HEK293T (cell line): ENCODE results near the gene PBRM1.

Source experiments
- CTCF ChIA-PET: fragments of 350-600 bp; formaldehyde crosslinking; extraction: SDS; loops from one replicate; lab custom pipeline; 2021; ENCODE audit warnings: antibody characterized with exemption, inconsistent platforms; lab: Yijun Ruan, JAX
- POLR2A ChIA-PET: fragments of 350-600 bp; formaldehyde crosslinking; extraction: SDS; loops from one replicate; lab custom pipeline; 2020; ENCODE audit warnings: antibody characterized with exemption, inconsistent platforms; lab: Yijun Ruan, JAX
- DNase-seq: peaks from one replicate; pipeline ENCODE4 v3.0.0; 2012; ENCODE audit warnings: mixed read lengths; ENCODE audit errors: extremely low spot score
- ARNT ChIP-seq: fragments of 450-650 bp; IDR thresholded peaks from 2 replicates; pipeline ENCODE4 v1.6.1; 2017; ENCODE audit warnings: mild to moderate bottlenecking
- BHLHE40 ChIP-seq: fragments of 450-650 bp; IDR thresholded peaks from 2 replicates; pipeline ENCODE4 v1.6.1; 2016; ENCODE audit warnings: mild to moderate bottlenecking, moderate library complexity, borderline replicate concordance
- CTBP1 ChIP-seq: fragments of 450-650 bp; IDR thresholded peaks from 2 replicates; pipeline ENCODE4 v1.6.1; 2016; ENCODE audit warnings: borderline replicate concordance
- ELF4 ChIP-seq: fragments of 450-650 bp; IDR thresholded peaks from 2 replicates; pipeline ENCODE4 v1.6.1; 2017; ENCODE audit warnings: antibody characterized with exemption
- FOXA1 ChIP-seq: fragments of 450-650 bp; IDR thresholded peaks from 2 replicates; pipeline ENCODE4 v1.6.1; 2016; ENCODE audit warnings: mild to moderate bottlenecking
- FOXK2 ChIP-seq: fragments of 450-650 bp; IDR thresholded peaks from 2 replicates; pipeline ENCODE4 v1.6.1; 2016; ENCODE audit warnings: mild to moderate bottlenecking
- FOXM1 ChIP-seq: fragments of 450-650 bp; IDR thresholded peaks from 2 replicates; pipeline ENCODE4 v1.6.1; 2017; ENCODE audit warnings: mild to moderate bottlenecking, borderline replicate concordance
- HDGF ChIP-seq: fragments of 450-650 bp; IDR thresholded peaks from 2 replicates; pipeline ENCODE4 v1.6.1; 2017; ENCODE audit warnings: antibody characterized with exemption, borderline replicate concordance
- L3MBTL2 ChIP-seq: fragments of 450-650 bp; conservative IDR thresholded peaks from 2 replicates; pipeline ENCODE4 v1.6.1; 2016; ENCODE audit warnings: mild to moderate bottlenecking
- LEF1 ChIP-seq: fragments of 450-650 bp; IDR thresholded peaks from 2 replicates; pipeline ENCODE4 v1.6.1; 2017; ENCODE audit warnings: mild to moderate bottlenecking, borderline replicate concordance
- NFRKB ChIP-seq: fragments of 450-650 bp; IDR thresholded peaks from 2 replicates; pipeline ENCODE4 v1.6.1; 2016; ENCODE audit warnings: mild to moderate bottlenecking, moderate library complexity
- SP1 ChIP-seq: fragments of 450-650 bp; IDR thresholded peaks from 2 replicates; pipeline ENCODE4 v1.6.1; 2017
- SUZ12 ChIP-seq: fragments of 450-650 bp; IDR thresholded peaks from 2 replicates; pipeline ENCODE4 v1.6.1; 2016; ENCODE audit warnings: mild to moderate bottlenecking
- TARDBP ChIP-seq: fragments of 450-650 bp; IDR thresholded peaks from 2 replicates; pipeline ENCODE4 v1.6.1; 2016
- ZNF384 ChIP-seq: fragments of 450-650 bp; IDR thresholded peaks from 2 replicates; pipeline ENCODE4 v1.6.1; 2016
- TF ChIP-seq, protein P1 (sequence below): fragments of 450-650 bp; IDR thresholded peaks from 2 replicates; pipeline ENCODE4 v1.6.1; 2016

The PBRM1 gene

DNA sequence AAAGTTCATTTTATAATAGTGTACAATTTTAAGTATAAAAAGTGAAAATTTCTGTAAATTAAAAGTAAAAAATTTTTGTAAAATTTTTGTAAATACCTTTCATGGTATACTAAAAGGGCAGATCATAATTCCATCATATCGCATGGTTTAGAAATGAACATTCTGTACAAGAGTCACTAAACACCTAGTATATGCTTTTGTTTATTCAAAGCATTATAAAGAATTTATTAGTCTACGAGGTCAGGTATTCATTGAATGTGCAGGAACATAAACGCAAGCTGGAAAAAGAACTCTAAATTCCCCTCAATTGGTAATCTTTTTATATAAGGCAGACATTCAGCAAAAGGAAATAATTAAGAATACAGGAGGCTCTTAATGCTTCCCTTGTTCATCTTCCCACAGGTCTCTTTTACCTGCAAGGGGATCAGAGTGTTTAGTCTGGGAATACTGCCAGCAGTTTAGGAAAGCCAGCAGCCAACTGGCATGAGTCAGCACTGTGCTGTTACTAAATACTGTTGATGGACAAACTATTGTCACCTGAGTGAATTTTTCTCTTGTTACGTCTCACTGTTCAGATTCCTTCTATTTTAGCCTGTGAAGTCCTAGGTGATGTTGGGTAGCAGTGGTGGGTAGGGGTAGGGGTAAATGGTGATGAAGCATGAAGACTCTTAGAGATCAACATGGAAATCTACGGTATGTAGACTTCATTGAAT is 79.2 kb downstream of the PBRM1 start:
- POLR2A ChIA-PET: no interaction called here
- no peak for DNase-seq
- TF ChIP-seq TARDBP: no peak
- no peak for TF ChIP-seq ARNT
- TF ChIP-seq BHLHE40: no peak
- no peak for TF ChIP-seq NFRKB
- TF ChIP-seq, protein P1, sequence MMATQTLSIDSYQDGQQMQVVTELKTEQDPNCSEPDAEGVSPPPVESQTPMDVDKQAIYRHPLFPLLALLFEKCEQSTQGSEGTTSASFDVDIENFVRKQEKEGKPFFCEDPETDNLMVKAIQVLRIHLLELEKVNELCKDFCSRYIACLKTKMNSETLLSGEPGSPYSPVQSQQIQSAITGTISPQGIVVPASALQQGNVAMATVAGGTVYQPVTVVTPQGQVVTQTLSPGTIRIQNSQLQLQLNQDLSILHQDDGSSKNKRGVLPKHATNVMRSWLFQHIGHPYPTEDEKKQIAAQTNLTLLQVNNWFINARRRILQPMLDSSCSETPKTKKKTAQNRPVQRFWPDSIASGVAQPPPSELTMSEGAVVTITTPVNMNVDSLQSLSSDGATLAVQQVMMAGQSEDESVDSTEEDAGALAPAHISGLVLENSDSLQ: no peak
- no peak for TF ChIP-seq FOXA1
- no peak for TF ChIP-seq FOXM1
- no peak for TF ChIP-seq LEF1
- no peak for TF ChIP-seq ELF4
- no peak for TF ChIP-seq SUZ12
- no peak for TF ChIP-seq FOXK2
- no peak for TF ChIP-seq HDGF
- no peak for TF ChIP-seq ZNF384
- TF ChIP-seq SP1: no peak
- no peak for TF ChIP-seq L3MBTL2
- no peak for TF ChIP-seq CTBP1
- CTCF ChIA-PET: no interaction called here

DNA sequence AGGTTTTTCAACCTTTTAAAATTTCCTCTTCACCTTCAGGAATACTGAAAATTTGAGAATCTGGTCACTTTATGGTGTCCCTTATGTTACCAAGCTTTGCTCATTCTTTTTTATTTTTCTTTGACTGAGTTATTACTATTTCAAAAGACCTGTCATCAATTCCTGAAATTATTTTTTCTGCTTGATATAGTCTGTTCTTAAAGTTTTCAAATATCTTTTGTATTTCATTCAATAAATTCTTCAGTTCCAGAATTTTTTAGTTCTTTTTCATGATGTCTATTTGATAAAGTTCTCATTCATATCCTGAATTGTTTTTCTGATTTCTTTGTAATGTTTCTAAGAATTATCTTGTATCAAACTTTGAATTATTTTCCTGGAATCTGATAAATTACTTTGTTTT is 85.5 kb downstream of the PBRM1 start:
- POLR2A ChIA-PET: no interaction called here
- TF ChIP-seq FOXA1: no peak
- no peak for TF ChIP-seq SP1
- no peak for TF ChIP-seq LEF1
- no peak for TF ChIP-seq BHLHE40
- TF ChIP-seq, protein P1: no peak
- TF ChIP-seq ARNT: no peak
- TF ChIP-seq L3MBTL2: no peak
- no peak for TF ChIP-seq FOXM1
- no peak for TF ChIP-seq CTBP1
- TF ChIP-seq TARDBP: no peak
- CTCF ChIA-PET: no interaction called here
- DNase-seq: no peak

DNA sequence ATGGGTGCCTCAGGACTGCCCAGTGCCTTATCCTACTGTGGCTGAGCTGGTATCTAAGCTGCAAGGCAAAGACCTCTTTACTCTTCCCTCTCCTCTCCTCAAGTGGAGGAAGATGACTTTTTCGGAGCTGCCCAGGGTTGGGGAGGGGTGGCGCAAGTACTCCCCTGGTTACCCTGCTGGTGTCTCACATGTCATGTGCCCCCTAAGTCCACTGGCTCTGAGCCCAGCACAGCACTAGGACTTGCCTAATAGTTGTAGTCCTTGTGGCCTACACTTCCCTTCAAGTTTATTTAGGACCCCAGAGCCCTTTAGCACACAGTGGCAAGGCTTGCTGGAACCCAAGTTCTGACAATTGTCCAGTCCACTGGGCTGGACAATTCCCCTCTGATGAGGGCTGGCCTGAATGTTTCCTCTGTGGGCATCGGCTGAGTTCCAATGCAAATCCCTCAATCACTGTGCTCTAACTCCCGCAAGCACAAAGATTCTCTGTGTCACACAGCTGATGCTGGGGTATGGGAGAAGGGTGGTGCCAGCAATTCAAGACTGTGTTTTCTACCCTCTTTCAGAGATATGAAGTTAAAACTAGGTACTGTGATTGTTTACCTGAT is 89.0 kb downstream of the PBRM1 start:
- POLR2A ChIA-PET: no interaction called here
- CTCF ChIA-PET: no interaction called here
- DNase-seq: no peak
- no peak for TF ChIP-seq HDGF
- no peak for TF ChIP-seq NFRKB
- TF ChIP-seq FOXK2: no peak
- no peak for TF ChIP-seq SUZ12
- no peak for TF ChIP-seq FOXA1
- no peak for TF ChIP-seq ZNF384

DNA sequence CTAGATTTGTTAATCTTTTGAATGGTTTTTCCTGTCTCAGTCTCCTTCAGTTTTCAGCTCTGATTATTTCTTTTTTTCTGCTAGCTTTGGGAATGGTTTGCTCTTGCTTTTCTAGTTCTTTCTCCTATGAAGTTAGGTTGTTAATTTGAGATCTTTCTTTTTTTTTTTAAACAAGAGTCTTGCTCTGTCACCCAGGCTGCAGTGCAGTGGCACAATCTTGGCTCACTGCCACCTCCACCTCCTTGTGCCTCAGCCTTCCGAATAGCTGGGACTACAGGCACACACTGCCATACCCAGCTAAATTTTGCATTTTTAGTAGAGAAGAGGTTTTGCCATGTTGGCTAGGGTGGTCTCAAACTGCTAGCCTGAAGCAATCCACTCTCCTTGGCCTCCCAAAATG is 92.6 kb downstream of the PBRM1 start:
- no peak for TF ChIP-seq LEF1
- no peak for TF ChIP-seq SP1
- TF ChIP-seq ELF4: no peak
- no peak for TF ChIP-seq CTBP1
- TF ChIP-seq L3MBTL2: no peak
- TF ChIP-seq FOXM1: no peak
- TF ChIP-seq ZNF384: no peak
- TF ChIP-seq SUZ12: no peak
- no peak for TF ChIP-seq TARDBP
- TF ChIP-seq HDGF: no peak
- TF ChIP-seq ARNT: no peak
- CTCF ChIA-PET: no interaction called here
- DNase-seq: no peak
- POLR2A ChIA-PET: no interaction called here

DNA sequence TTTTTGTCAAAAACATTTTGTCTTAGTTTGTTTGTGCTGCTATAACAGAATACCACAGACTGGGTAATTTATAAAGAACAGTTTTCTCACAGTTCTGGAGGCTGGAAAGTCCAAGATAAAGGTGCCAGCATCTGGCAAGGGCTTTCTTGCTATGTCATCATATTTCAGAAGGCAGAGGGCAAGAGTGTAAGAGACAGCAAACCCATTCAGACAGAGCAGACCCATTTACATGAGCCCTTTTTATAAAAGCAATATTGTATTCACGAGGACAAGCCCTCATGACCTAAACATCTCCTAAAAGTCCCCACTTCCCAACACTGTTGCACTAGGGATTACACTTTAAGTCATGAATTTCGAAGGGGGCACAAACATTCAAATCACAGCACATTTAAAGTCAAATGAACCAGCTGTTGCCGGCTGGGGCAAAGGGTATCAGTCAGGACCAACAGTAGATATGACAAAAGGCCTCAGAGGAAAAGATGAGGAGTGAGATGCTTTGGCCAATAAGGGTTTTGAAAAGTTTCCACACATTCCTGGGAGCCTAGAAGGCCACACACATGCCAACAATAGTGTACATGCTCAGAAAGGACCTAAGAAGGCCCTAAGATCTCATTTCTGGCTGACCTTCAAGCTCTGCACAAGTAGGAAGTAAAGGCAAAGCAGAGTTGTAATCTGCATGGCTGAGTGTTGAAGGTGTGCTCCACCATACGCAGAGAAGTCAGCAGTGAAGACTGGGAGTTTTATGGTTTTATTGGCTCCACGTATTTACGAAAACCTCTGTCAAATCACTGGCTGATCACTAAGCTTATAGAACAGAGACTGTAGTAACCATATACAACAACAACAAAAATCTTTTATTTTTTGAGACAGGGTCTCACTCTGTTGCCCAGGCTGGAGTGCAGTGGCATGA is 111.4 kb downstream of the PBRM1 start:
- TF ChIP-seq NFRKB: no peak
- TF ChIP-seq BHLHE40: no peak
- no peak for TF ChIP-seq ARNT
- TF ChIP-seq LEF1: no peak
- no peak for TF ChIP-seq FOXA1
- no peak for TF ChIP-seq CTBP1
- TF ChIP-seq FOXM1: no peak
- TF ChIP-seq L3MBTL2: no peak
- no peak for TF ChIP-seq FOXK2
- TF ChIP-seq ZNF384: no peak
- TF ChIP-seq HDGF: no peak
- no peak for TF ChIP-seq ELF4
- TF ChIP-seq SP1: no peak
- no peak for TF ChIP-seq TARDBP
- no peak for TF ChIP-seq SUZ12
- TF ChIP-seq, protein P1: no peak
- DNase-seq: no peak
- CTCF ChIA-PET: no interaction called here
- POLR2A ChIA-PET: no interaction called here
